ENCODE measurements around the gene FOXL2. TPM values are rescaled to one million over a fixed set of nuclear protein-coding genes. Genes with fewer than 3 reads are reported as not detected.

The FOXL2 gene
- total RNA-seq, 1 donor from 2014 or later: 4.5 TPM

DNA sequence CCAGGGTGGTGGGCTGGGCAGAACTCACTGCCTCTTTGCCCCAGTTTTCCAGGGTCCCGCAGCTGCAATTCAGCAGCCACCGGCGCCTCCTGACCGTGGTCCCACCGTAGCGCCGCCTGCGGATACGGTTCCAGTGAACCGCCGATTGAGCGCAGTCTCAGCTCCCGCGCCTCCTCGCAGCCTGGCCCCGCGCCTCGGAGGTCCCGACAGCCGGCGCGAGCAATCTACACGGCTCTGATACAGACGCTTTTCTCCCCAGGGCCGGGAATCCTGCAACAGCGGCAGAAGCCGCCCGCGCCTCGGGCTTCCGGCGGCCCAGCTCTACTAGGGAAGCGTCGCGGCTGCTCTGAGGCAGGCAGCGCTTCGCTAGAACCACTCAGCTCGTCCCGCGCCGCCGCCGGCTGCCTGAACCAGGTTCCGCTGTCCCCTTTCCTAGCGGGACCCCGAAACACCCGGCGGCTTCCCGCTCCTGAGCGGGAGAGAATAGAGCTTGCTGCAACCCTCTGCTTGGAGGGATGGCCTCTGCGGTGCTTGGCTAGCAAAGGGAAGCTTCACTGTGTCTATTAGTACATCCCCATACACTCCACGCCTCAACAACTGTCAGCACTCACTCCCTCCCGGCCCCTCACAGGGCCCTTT lies 3.2 kb upstream of the FOXL2 start:
- Histone ChIP-seq H3K4me3 (ENCODE audit: insufficient read depth, low read depth, low read length) (peak overlapping the region; percentile 42), H3K4me1 (ENCODE audit: insufficient read depth, low read length) (peaks cover 25% of the 10 kb centered on the region), H3K36me3 (ENCODE audit: insufficient read depth, low read length) (no peaks in the 10 kb centered on the region), H3K79me2 (ENCODE audit: insufficient read depth, low read length) (no peaks in the 10 kb centered on the region), H4K20me1 (ENCODE audit: insufficient read depth, low read length) (peaks cover 12% of the 10 kb centered on the region), H3K9me3 (ENCODE audit: insufficient read depth, low read depth, low read length) (no peaks in the 10 kb centered on the region), H3K27ac (ENCODE audit: low read depth, low read length) (no peak overlapping the region), H2AFZ (ENCODE audit: low read depth, low read length) (peak overlapping the region; percentile 67), H3K4me2 (ENCODE audit: low read length) (peak overlapping the region; percentile 84), H3K9ac (ENCODE audit: low read length) (no peak overlapping the region), H3K27me3 (ENCODE audit: insufficient read depth, low read length) (peaks cover 74% of the 10 kb centered on the region)
- Mint-ChIP-seq H3K4me3 (ENCODE audit: unreplicated experiment) (peak overlapping the region; percentile 36), H3K27ac (ENCODE audit: unreplicated experiment) (peak overlapping the region; percentile 42), H3K27me3 (ENCODE audit: low read depth, unreplicated experiment) (peaks cover 63% of the 10 kb centered on the region), H3K4me1 (ENCODE audit: low read depth, unreplicated experiment) (peaks cover 14% of the 10 kb centered on the region), H3K36me3 (ENCODE audit: low read depth, unreplicated experiment) (no peaks in the 10 kb centered on the region), H3K9me3 (ENCODE audit: unreplicated experiment) (peaks cover 1% of the 10 kb centered on the region)
- FAIRE-seq: no peak
- DNase-seq (ENCODE audit: low read depth): peak; percentile 30
- TF ChIP-seq, protein P1, sequence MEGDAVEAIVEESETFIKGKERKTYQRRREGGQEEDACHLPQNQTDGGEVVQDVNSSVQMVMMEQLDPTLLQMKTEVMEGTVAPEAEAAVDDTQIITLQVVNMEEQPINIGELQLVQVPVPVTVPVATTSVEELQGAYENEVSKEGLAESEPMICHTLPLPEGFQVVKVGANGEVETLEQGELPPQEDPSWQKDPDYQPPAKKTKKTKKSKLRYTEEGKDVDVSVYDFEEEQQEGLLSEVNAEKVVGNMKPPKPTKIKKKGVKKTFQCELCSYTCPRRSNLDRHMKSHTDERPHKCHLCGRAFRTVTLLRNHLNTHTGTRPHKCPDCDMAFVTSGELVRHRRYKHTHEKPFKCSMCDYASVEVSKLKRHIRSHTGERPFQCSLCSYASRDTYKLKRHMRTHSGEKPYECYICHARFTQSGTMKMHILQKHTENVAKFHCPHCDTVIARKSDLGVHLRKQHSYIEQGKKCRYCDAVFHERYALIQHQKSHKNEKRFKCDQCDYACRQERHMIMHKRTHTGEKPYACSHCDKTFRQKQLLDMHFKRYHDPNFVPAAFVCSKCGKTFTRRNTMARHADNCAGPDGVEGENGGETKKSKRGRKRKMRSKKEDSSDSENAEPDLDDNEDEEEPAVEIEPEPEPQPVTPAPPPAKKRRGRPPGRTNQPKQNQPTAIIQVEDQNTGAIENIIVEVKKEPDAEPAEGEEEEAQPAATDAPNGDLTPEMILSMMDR (IDR thresholded peaks at IDR 0.05; ENCODE audit: insufficient read depth, low read depth, low read length): no peak
- TF ChIP-seq EZH2 (IDR thresholded peaks at IDR 0.05; ENCODE audit: insufficient read depth, low read length): peak; percentile 97

DNA sequence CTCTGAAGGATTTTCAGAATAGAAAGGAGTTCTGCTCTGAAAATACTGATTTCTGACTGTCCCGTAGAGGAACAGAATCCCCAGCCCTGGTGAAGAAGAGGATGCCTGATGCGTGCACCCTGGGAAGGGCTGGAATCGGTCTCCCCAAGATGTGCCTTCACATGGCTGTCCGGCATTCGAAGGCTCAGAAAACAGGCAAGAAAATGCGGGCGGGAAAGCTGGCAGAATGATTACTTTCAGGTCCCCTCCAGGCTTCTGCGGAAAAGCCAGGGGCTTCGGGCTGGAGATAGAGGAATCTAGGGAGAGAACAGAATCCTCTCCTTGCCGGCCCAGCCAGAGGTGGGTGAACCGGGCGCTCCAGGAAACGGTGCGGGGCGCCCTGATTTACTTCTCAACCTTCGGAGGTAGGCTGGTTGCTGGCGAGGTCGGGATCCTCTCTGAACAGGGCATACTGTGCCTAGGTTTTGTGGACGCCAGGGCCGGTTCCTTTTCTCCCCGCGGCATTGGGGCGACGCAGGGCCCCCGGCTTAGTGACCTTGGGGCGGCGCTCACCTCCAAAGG lies 2.6 kb upstream of the FOXL2 start:
- H3K9ac ChIP-seq (ENCODE audit: low read length): no peak overlapping the region
- no peaks in the 10 kb centered on the region for H3K79me2 ChIP-seq (ENCODE audit: insufficient read depth, low read length)
- H3K27me3 Mint-ChIP-seq (ENCODE audit: low read depth, unreplicated experiment): peaks cover 61% of the 10 kb centered on the region
- no peaks in the 10 kb centered on the region for H3K36me3 Mint-ChIP-seq (ENCODE audit: low read depth, unreplicated experiment)
- no peak for FAIRE-seq
- no peak overlapping the region for H3K27ac ChIP-seq (ENCODE audit: low read depth, low read length)
- peaks cover 75% of the 10 kb centered on the region for H3K27me3 ChIP-seq (ENCODE audit: insufficient read depth, low read length)
- peaks cover 25% of the 10 kb centered on the region for H3K4me1 ChIP-seq (ENCODE audit: insufficient read depth, low read length)
- H3K9me3 Mint-ChIP-seq (ENCODE audit: unreplicated experiment): peaks cover 3% of the 10 kb centered on the region
- H4K20me1 ChIP-seq (ENCODE audit: insufficient read depth, low read length): peaks cover 12% of the 10 kb centered on the region
- peaks cover 16% of the 10 kb centered on the region for H3K4me1 Mint-ChIP-seq (ENCODE audit: low read depth, unreplicated experiment)
- peak overlapping the region; percentile 67 for H2AFZ ChIP-seq (ENCODE audit: low read depth, low read length)
- H3K4me2 ChIP-seq (ENCODE audit: low read length): peak overlapping the region; percentile 84
- peak overlapping the region; percentile 14 for H3K27ac Mint-ChIP-seq (ENCODE audit: unreplicated experiment)
- no peak for DNase-seq (ENCODE audit: low read depth)
- H3K4me3 ChIP-seq (ENCODE audit: insufficient read depth, low read depth, low read length): peak overlapping the region; percentile 42
- H3K9me3 ChIP-seq (ENCODE audit: insufficient read depth, low read depth, low read length): no peaks in the 10 kb centered on the region
- no peak for TF ChIP-seq EZH2 (IDR thresholded peaks at IDR 0.05; ENCODE audit: insufficient read depth, low read length)
- H3K36me3 ChIP-seq (ENCODE audit: insufficient read depth, low read length): no peaks in the 10 kb centered on the region
- H3K4me3 Mint-ChIP-seq (ENCODE audit: unreplicated experiment): peak overlapping the region; percentile 75

DNA sequence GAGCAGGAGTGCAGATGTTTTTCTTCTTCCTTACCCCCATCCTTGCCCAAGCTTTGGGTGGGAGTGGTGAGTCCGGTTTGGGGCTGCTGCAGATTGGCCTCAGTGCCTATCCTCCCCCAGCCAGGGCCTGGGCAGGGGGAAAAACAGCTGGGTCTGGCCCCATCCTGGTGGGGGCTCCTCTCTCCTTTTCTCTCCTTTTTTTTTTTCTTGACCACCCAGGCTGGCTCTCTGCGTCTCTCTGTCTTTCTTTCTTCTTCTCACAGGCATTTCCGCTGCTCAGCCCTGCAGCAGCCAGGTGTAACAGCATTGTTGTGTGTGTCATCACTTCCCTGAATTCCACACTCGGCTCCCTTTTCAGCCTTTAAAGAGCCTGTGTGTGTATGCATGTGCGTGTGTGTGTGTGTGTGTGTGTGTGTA lies 2.1 kb upstream of the FOXL2 start:
- H3K36me3 Mint-ChIP-seq (ENCODE audit: low read depth, unreplicated experiment): no peaks in the 10 kb centered on the region

More for the DNA sequence above, 2.1 kb upstream of the FOXL2 start:
- Mint-ChIP-seq H3K4me3 (ENCODE audit: unreplicated experiment) (peak overlapping the region; percentile 75), H3K9me3 (ENCODE audit: unreplicated experiment) (peaks cover 3% of the 10 kb centered on the region), H3K4me1 (ENCODE audit: low read depth, unreplicated experiment) (peaks cover 16% of the 10 kb centered on the region), H3K27me3 (ENCODE audit: low read depth, unreplicated experiment) (peaks cover 62% of the 10 kb centered on the region), H3K27ac (ENCODE audit: unreplicated experiment) (no peak overlapping the region)
- H3K79me2 ChIP-seq (ENCODE audit: insufficient read depth, low read length): no peaks in the 10 kb centered on the region
- no peak overlapping the region for H3K4me3 ChIP-seq (ENCODE audit: insufficient read depth, low read depth, low read length)
- DNase-seq (ENCODE audit: low read depth) (no peak), FAIRE-seq (no peak)
- H4K20me1 ChIP-seq (ENCODE audit: insufficient read depth, low read length): peaks cover 17% of the 10 kb centered on the region
- no peaks in the 10 kb centered on the region for H3K9me3 ChIP-seq (ENCODE audit: insufficient read depth, low read depth, low read length)
- no peak overlapping the region for H3K9ac ChIP-seq (ENCODE audit: low read length)
- TF ChIP-seq, protein P1 (IDR thresholded peaks at IDR 0.05; ENCODE audit: insufficient read depth, low read depth, low read length): no peak
- TF ChIP-seq EZH2 (IDR thresholded peaks at IDR 0.05; ENCODE audit: insufficient read depth, low read length): no peak
- H2AFZ ChIP-seq (ENCODE audit: low read depth, low read length): no peak overlapping the region
- peaks cover 80% of the 10 kb centered on the region for H3K27me3 ChIP-seq (ENCODE audit: insufficient read depth, low read length)
- peak overlapping the region; percentile 84 for H3K4me2 ChIP-seq (ENCODE audit: low read length)
- no peak overlapping the region for H3K27ac ChIP-seq (ENCODE audit: low read depth, low read length)
- peaks cover 25% of the 10 kb centered on the region for H3K4me1 ChIP-seq (ENCODE audit: insufficient read depth, low read length)
- H3K36me3 ChIP-seq (ENCODE audit: insufficient read depth, low read length): no peaks in the 10 kb centered on the region

Measured in astrocyte (in vitro differentiated cells and primary cell).